Endodermal cell (in vitro differentiated cells): ENCODE results near the gene DCAF5. TPM values are rescaled to one million over a fixed set of nuclear protein-coding genes. Genes with fewer than 3 reads are reported as not detected.

Experiments used
- DNase-seq: peaks from one replicate; pipeline ENCODE4 v3.0.0-alpha.2; 2017
- H3K27ac ChIP-seq: 2 replicates; pipeline ENCODE4 v1.5.1; 2013; ENCODE audit warnings: mild to moderate bottlenecking, low read depth, low read length, moderate library complexity
- H3K27me3 ChIP-seq: 2 replicates; pipeline ENCODE4 v1.6.1; 2013; ENCODE audit warnings: mild to moderate bottlenecking, low read length, moderate library complexity; ENCODE audit not compliant: insufficient read depth, control insufficient read depth, poor library complexity, severe bottlenecking
- H3K36me3 ChIP-seq: 2 replicates; pipeline ENCODE4 v1.7.0; 2013; ENCODE audit warnings: mild to moderate bottlenecking, low read length, moderate library complexity; ENCODE audit not compliant: control insufficient read depth, insufficient read depth
- H3K4me1 ChIP-seq: one replicate; pipeline ENCODE4 v1.7.0; 2013; ENCODE audit warnings: low read length; ENCODE audit not compliant: control insufficient read depth, insufficient read depth
- H3K4me3 ChIP-seq: 2 replicates; pipeline ENCODE4 v1.5.1; 2013; ENCODE audit warnings: mild to moderate bottlenecking, low read length, moderate library complexity
- H3K9ac ChIP-seq: 2 replicates; pipeline ENCODE4 v1.6.1; 2013; ENCODE audit warnings: mild to moderate bottlenecking, low read length, moderate library complexity; ENCODE audit not compliant: poor library complexity, severe bottlenecking; ENCODE audit errors: extremely low read depth
- H3K9me3 ChIP-seq: 2 replicates; pipeline ENCODE4 v1.6.1; 2013; ENCODE audit warnings: mild to moderate bottlenecking, low read length, moderate library complexity; ENCODE audit not compliant: control insufficient read depth
- H3K27ac Mint-ChIP-seq: 2 replicates; pipeline ENCODE4 v1.8.0; 2020; ENCODE audit warnings: mixed read lengths
- H3K27me3 Mint-ChIP-seq: 2 replicates; pipeline ENCODE4 v1.8.0; 2021; ENCODE audit warnings: mild to moderate bottlenecking, mixed read lengths; ENCODE audit not compliant: insufficient read depth
- H3K36me3 Mint-ChIP-seq: 2 replicates; pipeline ENCODE4 v1.8.0; 2020; ENCODE audit warnings: low read depth, mixed read lengths
- H3K4me1 Mint-ChIP-seq: 2 replicates; pipeline ENCODE4 v1.8.0; 2020; ENCODE audit warnings: mixed read lengths
- H3K4me3 Mint-ChIP-seq: 2 replicates; pipeline ENCODE4 v1.8.0; 2020; ENCODE audit warnings: mild to moderate bottlenecking, moderate library complexity, mixed read lengths
- H3K9me3 Mint-ChIP-seq: 2 replicates; pipeline ENCODE4 v1.8.0; 2020; ENCODE audit warnings: mild to moderate bottlenecking, mixed read lengths
- WGBS, 2 experiments: methylation state at CpG; one replicate each; pipeline versions ENCODE4 v1.1.5 to v1.1.7; 2013; ENCODE audit warnings: missing lambda C conversion rate in 2 of 2, mixed read lengths in 1 of 2; ENCODE audit not compliant: insufficient coverage in 1 of 2, insufficient read length in 1 of 2; 5-methylcytosine and 5-hydroxymethylcytosine counted together
- total RNA-seq, 2 donors: library from RNA; stranded (reverse); fragmentation: NEBNext Ultra II Directional in 1 of 2; extraction: Animal tissue kit (Norgen Biotek cat#: 25700) in 1 of 2; gene quantifications; 2 replicates in 1 of 2; 3 replicates in 1 of 2; pipeline ENCODE4 v1.2.1, GENCODE V29; 2021
- TF ChIP-seq, protein P1 (sequence below): fragments of 200-600 bp; sonication (generic); conservative IDR thresholded peaks from 2 replicates; pipeline ENCODE4 v1.5.0; 2021; ENCODE audit warnings: antibody characterized with exemption, mild to moderate bottlenecking

The DCAF5 gene
- total RNA-seq, 2 donors from 2014 or later = 61.1 to 69.6 TPM

DNA sequence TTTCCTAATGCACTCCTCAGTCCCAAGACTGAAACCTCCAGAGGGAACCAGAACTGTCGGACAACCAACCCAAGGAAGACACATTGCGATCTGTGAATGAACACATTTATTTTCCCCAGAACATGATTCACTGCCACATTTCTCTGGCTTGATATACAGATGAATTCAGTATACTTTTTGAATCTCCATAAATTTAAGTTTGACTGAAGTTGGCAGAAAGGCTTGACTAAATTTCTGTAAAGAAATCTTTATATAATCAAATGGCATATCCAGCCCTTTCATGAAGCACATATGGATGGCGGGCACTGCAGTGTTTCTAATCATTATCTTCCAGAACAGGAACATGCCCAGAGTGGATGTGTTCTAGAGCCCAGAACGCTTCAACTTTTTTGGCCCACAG, 56.7 kb downstream of the DCAF5 start:
- H3K36me3 ChIP-seq = peaks cover 48% of the 10 kb centered on the region
- H3K4me1 ChIP-seq = peaks cover 24% of the 10 kb centered on the region
- Mint-ChIP-seq H3K4me3 (no peak overlapping the region), H3K9me3 (no peaks in the 10 kb centered on the region), H3K4me1 (peaks cover 50% of the 10 kb centered on the region), H3K27ac (no peak overlapping the region), H3K36me3 (peaks cover 14% of the 10 kb centered on the region), H3K27me3 (no peaks in the 10 kb centered on the region)
- no peak overlapping the region for H3K27ac ChIP-seq
- H3K9me3 ChIP-seq = no peaks in the 10 kb centered on the region
- 95 to 100% methylated on average over 3 to 4 of the region's 4 CpGs for WGBS, 2 experiments
- H3K9ac ChIP-seq = no peak overlapping the region
- TF ChIP-seq, protein P1, sequence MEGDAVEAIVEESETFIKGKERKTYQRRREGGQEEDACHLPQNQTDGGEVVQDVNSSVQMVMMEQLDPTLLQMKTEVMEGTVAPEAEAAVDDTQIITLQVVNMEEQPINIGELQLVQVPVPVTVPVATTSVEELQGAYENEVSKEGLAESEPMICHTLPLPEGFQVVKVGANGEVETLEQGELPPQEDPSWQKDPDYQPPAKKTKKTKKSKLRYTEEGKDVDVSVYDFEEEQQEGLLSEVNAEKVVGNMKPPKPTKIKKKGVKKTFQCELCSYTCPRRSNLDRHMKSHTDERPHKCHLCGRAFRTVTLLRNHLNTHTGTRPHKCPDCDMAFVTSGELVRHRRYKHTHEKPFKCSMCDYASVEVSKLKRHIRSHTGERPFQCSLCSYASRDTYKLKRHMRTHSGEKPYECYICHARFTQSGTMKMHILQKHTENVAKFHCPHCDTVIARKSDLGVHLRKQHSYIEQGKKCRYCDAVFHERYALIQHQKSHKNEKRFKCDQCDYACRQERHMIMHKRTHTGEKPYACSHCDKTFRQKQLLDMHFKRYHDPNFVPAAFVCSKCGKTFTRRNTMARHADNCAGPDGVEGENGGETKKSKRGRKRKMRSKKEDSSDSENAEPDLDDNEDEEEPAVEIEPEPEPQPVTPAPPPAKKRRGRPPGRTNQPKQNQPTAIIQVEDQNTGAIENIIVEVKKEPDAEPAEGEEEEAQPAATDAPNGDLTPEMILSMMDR = no peak
- no peaks in the 10 kb centered on the region for H3K27me3 ChIP-seq
- no peak for DNase-seq
- H3K4me3 ChIP-seq = no peak overlapping the region

DNA sequence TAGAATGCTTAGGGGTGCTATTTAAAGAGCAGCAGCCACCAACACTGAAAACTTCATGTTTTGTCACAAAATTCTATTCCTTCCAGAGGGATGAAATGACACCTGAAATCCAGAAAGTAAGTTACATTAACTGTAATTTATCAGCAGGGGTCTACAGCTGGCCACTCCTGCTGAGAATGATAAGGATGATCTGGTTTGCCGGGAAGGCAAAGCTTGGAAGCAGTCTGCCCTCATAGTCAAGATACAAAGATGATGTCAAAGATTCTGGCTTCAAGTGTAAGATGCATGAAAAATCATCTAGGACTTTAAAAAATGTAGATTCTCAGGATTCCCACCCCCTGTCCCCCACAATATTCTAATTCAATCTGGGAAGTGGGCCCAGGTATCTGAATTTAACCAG, 58.4 kb downstream of the DCAF5 start:
- H3K36me3 ChIP-seq = peaks cover 49% of the 10 kb centered on the region
- H3K9ac ChIP-seq = peak overlapping the region; percentile 14
- peaks cover 54% of the 10 kb centered on the region for H3K4me1 Mint-ChIP-seq
- H3K27ac ChIP-seq = no peak overlapping the region
- H3K4me3 Mint-ChIP-seq = no peak overlapping the region
- TF ChIP-seq, protein P1 = no peak
- 32 to 33% methylated on average over 1 of the region's 1 CpG for WGBS, 2 experiments
- H3K27ac Mint-ChIP-seq = peak overlapping the region; percentile 91
- peaks cover 24% of the 10 kb centered on the region for H3K4me1 ChIP-seq
- H3K4me3 ChIP-seq = peak overlapping the region; percentile 32
- no peaks in the 10 kb centered on the region for H3K9me3 ChIP-seq
- H3K27me3 ChIP-seq = no peaks in the 10 kb centered on the region
- H3K36me3 Mint-ChIP-seq = peaks cover 22% of the 10 kb centered on the region
- no peak for DNase-seq
- H3K27me3 Mint-ChIP-seq = no peaks in the 10 kb centered on the region
- no peaks in the 10 kb centered on the region for H3K9me3 Mint-ChIP-seq

DNA sequence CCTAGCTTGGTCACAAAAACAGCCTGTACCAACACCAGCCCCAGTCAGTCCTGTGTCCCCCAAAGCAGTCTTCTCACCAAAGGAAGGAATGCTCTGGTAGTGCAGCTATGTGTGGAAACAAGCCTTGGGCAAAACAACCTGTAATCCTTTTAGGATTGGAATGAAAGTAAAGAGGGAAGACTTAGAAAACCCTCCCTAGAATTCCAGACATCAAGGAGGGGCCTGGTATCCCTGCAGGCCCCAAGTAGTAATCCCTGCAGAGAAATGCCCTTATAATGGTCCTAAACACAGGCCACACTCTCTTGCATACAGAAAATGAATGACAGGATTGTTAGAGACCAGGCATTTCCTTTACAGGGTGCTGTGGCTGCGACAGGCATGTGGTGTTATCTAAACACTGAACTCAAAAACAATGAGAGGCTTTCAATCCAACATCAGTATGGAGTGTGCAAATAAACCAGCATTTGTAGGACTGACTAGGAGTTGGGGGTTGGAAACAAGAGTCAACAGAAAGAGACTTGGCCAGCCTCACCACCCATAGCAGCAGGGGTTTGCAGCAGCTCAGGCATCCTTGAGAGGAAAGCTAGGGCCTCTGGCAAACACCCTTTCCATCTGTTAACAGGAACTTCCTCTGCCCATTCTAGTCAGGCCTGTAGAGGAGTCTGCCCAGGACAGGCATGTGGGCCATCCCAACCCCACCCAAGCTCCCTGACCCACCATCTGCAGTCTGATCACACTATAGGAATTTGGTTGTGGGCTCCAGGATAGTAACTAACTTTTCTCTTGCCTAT, 59.1 kb downstream of the DCAF5 start:
- Mint-ChIP-seq H3K4me3 (no peak overlapping the region), H3K9me3 (no peaks in the 10 kb centered on the region), H3K27ac (peak overlapping the region; percentile 91), H3K36me3 (peaks cover 18% of the 10 kb centered on the region), H3K27me3 (no peaks in the 10 kb centered on the region), H3K4me1 (peaks cover 54% of the 10 kb centered on the region)
- peak overlapping the region; percentile 32 for H3K4me3 ChIP-seq
- DNase-seq = peak; percentile 72
- TF ChIP-seq, protein P1 = no peak
- H3K27me3 ChIP-seq = no peaks in the 10 kb centered on the region
- no peaks in the 10 kb centered on the region for H3K9me3 ChIP-seq
- WGBS, 2 experiments = 30 to 40% methylated on average over 1 of the region's 1 CpG
- H3K9ac ChIP-seq = peak overlapping the region; percentile 14
- H3K27ac ChIP-seq = peak overlapping the region; percentile 74
- peaks cover 52% of the 10 kb centered on the region for H3K36me3 ChIP-seq
- peaks cover 24% of the 10 kb centered on the region for H3K4me1 ChIP-seq
